ENCODE results near the gene NOP9.

The NOP9 gene

DNA sequence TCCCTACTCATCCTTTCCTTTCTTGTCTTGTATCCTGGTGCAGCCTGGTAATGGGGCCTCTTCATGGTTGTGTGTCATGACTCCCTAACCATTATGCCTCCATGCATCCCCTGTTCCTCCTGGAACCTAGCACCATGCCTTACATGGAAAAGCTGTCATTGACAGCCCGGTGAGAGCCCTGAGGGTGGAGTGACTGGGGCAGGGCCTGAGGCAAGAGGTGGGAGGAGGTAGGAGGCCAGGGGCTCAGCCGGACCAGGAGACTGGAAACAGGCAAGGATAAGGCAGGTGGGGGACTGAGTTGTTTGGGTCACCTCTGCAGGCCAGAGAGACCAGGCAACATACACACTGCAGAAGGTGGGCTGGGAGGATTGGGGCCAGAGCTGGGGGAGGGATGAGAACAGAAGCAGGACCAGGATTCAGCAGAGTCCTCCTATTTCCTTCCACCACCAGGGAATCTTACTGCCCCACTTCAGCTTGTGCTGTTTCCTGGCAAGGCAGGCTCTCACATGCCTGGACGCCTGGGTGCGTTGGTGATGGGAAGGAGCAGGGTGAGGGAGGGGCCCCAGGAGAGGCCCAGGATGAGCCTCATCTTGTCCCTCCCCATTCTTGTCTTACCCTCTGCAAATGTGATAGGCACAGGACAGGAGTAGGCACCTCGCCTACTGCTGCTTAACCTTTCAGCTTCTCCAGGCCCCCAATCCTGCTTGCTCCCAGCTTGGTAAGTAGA, 10.1 kb downstream of the NOP9 start, which contains the start of gene LTB4R2:
LTB4R2 (plus strand) TSS at position 603 of the 727 bp plus-strand sequence. CDS start 525 bp downstream, outside the sequence.
- TF ChIP-seq, protein P1, sequence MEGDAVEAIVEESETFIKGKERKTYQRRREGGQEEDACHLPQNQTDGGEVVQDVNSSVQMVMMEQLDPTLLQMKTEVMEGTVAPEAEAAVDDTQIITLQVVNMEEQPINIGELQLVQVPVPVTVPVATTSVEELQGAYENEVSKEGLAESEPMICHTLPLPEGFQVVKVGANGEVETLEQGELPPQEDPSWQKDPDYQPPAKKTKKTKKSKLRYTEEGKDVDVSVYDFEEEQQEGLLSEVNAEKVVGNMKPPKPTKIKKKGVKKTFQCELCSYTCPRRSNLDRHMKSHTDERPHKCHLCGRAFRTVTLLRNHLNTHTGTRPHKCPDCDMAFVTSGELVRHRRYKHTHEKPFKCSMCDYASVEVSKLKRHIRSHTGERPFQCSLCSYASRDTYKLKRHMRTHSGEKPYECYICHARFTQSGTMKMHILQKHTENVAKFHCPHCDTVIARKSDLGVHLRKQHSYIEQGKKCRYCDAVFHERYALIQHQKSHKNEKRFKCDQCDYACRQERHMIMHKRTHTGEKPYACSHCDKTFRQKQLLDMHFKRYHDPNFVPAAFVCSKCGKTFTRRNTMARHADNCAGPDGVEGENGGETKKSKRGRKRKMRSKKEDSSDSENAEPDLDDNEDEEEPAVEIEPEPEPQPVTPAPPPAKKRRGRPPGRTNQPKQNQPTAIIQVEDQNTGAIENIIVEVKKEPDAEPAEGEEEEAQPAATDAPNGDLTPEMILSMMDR (IDR thresholded peaks at IDR 0.05; ENCODE audit: control insufficient read depth, extremely low read depth, insufficient read depth): no peak
- H3K4me3 ChIP-seq (ENCODE audit: low read depth, low read length): peak within 1 kb of the TSS; percentile 44
- DNase-seq (ENCODE audit: low read depth): no peak

DNA sequence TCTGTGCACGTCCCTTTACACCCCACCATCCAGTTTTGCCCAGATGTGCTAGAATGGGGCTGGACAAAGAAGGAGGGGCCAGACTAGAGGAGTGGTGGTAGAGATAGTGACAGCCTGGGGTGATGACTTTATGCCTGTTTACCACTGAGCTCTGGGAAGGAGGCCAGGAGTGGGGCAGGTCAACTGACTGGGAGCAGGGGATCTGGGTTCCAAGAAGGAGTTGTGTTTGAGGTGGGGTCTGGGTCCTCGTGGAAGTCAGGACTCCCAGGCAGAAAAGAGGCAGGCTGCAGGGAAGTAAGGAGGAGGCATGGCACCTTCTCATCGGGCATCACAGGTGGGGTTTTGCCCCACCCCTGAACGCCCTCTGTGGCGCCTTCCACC, 10.6 kb downstream of the NOP9 start:
- TF ChIP-seq, protein P1 (IDR thresholded peaks at IDR 0.05; ENCODE audit: control insufficient read depth, extremely low read depth, insufficient read depth): no peak
- peak overlapping the region; percentile 44 for H3K4me3 ChIP-seq (ENCODE audit: low read depth, low read length)
- no peak for DNase-seq (ENCODE audit: low read depth)

DNA sequence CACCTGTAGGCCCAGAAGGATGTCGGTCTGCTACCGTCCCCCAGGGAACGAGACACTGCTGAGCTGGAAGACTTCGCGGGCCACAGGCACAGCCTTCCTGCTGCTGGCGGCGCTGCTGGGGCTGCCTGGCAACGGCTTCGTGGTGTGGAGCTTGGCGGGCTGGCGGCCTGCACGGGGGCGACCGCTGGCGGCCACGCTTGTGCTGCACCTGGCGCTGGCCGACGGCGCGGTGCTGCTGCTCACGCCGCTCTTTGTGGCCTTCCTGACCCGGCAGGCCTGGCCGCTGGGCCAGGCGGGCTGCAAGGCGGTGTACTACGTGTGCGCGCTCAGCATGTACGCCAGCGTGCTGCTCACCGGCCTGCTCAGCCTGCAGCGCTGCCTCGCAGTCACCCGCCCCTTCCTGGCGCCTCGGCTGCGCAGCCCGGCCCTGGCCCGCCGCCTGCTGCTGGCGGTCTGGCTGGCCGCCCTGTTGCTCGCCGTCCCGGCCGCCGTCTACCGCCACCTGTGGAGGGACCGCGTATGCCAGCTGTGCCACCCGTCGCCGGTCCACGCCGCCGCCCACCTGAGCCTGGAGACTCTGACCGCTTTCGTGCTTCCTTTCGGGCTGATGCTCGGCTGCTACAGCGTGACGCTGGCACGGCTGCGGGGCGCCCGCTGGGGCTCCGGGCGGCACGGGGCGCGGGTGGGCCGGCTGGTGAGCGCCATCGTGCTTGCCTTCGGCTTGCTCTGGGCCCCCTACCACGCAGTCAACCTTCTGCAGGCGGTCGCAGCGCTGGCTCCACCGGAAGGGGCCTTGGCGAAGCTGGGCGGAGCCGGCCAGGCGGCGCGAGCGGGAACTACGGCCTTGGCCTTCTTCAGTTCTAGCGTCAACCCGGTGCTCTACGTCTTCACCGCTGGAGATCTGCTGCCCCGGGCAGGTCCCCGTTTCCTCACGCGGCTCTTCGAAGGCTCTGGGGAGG, 11.3 kb downstream of the NOP9 start, which contains the start of gene LTB4R:
LTB4R (plus strand) TSS at position 857 of the 959 bp plus-strand sequence. CDS start 4,150 bp downstream, outside the sequence.
- TF ChIP-seq, protein P1 (IDR thresholded peaks at IDR 0.05; ENCODE audit: control insufficient read depth, extremely low read depth, insufficient read depth): peak; percentile 67
- peak within 1 kb of the TSS; percentile 44 for H3K4me3 ChIP-seq (ENCODE audit: low read depth, low read length)
- peak; percentile 71 for DNase-seq (ENCODE audit: low read depth)

DNA sequence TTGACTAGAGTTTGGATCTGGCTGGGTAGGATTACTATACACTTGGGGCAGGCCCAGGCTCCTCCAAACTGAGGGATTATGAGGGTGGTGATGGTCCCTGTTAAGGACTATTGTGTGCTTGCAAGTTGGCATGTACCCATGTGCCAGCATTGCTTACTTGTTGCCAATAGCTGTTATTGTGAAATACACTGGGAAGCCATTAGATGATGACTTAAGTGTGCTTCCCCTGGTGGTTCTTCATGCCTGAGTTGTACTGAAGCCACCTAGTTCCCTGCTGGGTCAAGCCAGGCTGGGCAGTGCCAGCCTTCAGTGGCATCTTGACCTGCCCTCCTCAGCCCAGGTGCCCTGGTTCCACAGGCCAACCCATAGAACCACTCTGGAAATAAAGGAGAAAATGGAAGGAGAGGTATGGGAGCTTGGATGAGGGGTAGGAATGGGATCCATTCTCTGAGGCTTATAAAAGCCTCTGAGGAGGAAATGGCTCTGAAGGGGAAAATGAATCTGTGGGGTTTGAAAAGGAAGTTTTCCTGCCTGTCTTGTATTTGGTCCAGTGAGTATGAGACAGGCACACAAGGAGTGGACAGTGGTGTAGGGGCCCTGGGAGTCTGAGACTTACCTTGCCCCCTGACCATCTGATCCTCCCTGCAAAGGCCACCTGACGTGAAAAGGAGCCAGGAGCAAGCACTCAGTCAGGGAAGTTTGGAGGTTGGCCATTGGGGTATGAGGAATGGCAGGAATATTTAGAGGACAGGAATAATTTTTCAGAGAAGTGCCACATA, 12.4 kb downstream of the NOP9 start:
- no peak for DNase-seq (ENCODE audit: low read depth)
- H3K4me3 ChIP-seq (ENCODE audit: low read depth, low read length): no peak overlapping the region
- TF ChIP-seq, protein P1 (IDR thresholded peaks at IDR 0.05; ENCODE audit: control insufficient read depth, extremely low read depth, insufficient read depth): no peak

DNA sequence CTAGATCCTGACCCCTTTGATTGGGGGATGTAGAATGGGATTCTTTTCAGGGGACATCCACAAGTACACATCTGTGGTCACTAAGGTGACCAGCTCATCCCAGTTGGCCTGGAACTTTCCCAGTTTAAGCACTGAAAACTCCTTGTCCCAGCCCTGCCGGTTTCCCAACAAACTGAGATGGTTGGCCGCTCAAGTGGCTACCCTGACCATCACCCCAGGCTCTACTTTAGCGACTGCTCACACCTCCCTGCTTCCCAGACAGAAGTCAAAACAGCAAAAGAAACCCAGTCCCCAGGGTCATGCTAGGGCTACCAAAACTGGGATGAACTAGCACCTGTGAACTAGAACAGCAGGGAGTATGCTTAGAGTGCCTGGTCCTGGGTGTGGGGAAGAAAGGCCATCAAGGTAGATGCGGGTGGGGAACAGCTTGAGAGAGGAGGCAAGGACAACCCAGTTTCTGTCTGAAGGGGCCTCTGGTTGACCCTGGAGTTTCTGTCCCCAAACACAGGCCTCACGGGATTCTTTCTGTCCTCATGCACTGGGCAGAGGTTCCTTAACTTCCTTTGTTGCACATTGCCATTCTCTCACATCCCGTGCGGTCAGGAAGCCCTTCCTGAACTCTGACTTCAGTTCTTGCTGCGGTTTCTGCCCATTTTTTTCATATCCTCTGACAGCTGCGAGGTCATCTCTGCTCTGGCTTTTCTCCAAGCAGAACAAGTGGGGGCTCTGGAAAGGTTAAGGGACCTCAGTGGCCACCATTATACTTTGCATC, 13.3 kb downstream of the NOP9 start:
- TF ChIP-seq, protein P1 (IDR thresholded peaks at IDR 0.05; ENCODE audit: control insufficient read depth, extremely low read depth, insufficient read depth): no peak
- H3K4me3 ChIP-seq (ENCODE audit: low read depth, low read length): no peak overlapping the region
- no peak for DNase-seq (ENCODE audit: low read depth)

DNA sequence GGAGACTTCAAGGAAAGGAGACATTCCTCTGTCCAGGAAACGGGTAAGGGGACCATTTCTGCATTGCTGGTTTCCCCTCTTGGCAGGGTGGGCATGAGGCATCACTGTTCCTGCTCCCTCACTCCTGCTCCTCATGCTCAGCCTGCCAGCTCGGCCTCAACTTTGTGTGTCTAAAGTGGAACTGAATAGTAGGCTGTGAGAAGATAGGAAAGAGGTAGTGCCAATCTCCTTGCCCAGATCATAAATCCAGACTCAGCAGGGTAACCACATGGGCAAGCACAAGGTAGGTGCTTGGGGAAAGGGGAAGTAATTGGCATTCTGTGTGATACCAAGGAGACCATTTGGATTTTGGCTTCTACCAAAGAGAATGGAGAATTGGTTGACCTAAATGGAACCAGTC, 14.3 kb downstream of the NOP9 start:
- DNase-seq (ENCODE audit: low read depth): no peak
- TF ChIP-seq, protein P1 (IDR thresholded peaks at IDR 0.05; ENCODE audit: control insufficient read depth, extremely low read depth, insufficient read depth): no peak
- H3K4me3 ChIP-seq (ENCODE audit: low read depth, low read length): no peak overlapping the region
